ENCODE results near the gene GET4. TPM values are rescaled to one million over a fixed set of nuclear protein-coding genes. Genes with fewer than 3 reads are reported as not detected.
A peak's percentile ranks its signal among the peaks of the same experiment; 100 is the strongest.

Gene GET4
- total RNA-seq, 4 donors from 2014 or later: 18.4 to 34.8 (median 28.7) TPM

GRCh38 chr7:924541-925231 lies 48.3 kb downstream of the GET4 start:
- Histone ChIP-seq H3K4me3 (no peak overlapping the region), H3K27ac (peak overlapping the region in 2 of 4 donors; percentile 19 to 77), H3K27me3 (no peaks in the 10 kb centered on the region), H3K4me1 (peaks cover 0 to 75% (median 2%) of the 10 kb centered on the region in 3 donors), H3K9me3 (no peaks in the 10 kb centered on the region), H3K36me3 (no peaks in the 10 kb centered on the region)
- no peak for ATAC-seq
- TF ChIP-seq, protein P1, sequence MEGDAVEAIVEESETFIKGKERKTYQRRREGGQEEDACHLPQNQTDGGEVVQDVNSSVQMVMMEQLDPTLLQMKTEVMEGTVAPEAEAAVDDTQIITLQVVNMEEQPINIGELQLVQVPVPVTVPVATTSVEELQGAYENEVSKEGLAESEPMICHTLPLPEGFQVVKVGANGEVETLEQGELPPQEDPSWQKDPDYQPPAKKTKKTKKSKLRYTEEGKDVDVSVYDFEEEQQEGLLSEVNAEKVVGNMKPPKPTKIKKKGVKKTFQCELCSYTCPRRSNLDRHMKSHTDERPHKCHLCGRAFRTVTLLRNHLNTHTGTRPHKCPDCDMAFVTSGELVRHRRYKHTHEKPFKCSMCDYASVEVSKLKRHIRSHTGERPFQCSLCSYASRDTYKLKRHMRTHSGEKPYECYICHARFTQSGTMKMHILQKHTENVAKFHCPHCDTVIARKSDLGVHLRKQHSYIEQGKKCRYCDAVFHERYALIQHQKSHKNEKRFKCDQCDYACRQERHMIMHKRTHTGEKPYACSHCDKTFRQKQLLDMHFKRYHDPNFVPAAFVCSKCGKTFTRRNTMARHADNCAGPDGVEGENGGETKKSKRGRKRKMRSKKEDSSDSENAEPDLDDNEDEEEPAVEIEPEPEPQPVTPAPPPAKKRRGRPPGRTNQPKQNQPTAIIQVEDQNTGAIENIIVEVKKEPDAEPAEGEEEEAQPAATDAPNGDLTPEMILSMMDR (IDR thresholded peaks at IDR 0.05): no peak
- TF ChIP-seq POLR2AphosphoS5 (IDR thresholded peaks at IDR 0.05) (no peak), EP300 (IDR thresholded peaks at IDR 0.05) (no peak), POLR2A (IDR thresholded peaks at IDR 0.05) (no peak)
- WGBS, 2 donors (ENCODE audit: low coverage in 1 of 2): 28 to 41% methylated on average over 6 to 9 of the region's 24 CpGs

GRCh38 chr7:925601-926000 lies 49.2 kb downstream of the GET4 start:
- no peak for ATAC-seq
- 72% methylated on average over 7 of the region's 18 CpGs; no CpG with 5 or more reads in 1 of the 2 donors for WGBS, 2 donors (ENCODE audit: low coverage in 1 of 2)

GRCh38 chr7:926061-927030 lies 50.0 kb downstream of the GET4 start:
- Histone ChIP-seq H3K27me3 (no peaks in the 10 kb centered on the region), H3K27ac (peak overlapping the region in 3 of 4 donors; percentile 41 to 81 (median 77)), H3K4me3 (no peak overlapping the region), H3K9me3 (no peaks in the 10 kb centered on the region), H3K4me1 (peaks cover 0 to 75% (median 2%) of the 10 kb centered on the region in 3 donors), H3K36me3 (no peaks in the 10 kb centered on the region)
- WGBS, 2 donors (ENCODE audit: low coverage in 1 of 2): 88% methylated on average over 4 of the region's 47 CpGs; no CpG with 5 or more reads in 1 of the 2 donors
- TF ChIP-seq, protein P1 (IDR thresholded peaks at IDR 0.05): no peak
- no peak for TF ChIP-seq POLR2AphosphoS5 (IDR thresholded peaks at IDR 0.05)
- TF ChIP-seq EP300 (IDR thresholded peaks at IDR 0.05): no peak
- TF ChIP-seq POLR2A (IDR thresholded peaks at IDR 0.05): no peak
- no peak for ATAC-seq

More at GRCh38 chr7:925601-926000, 49.2 kb downstream of the GET4 start:
- Histone ChIP-seq H3K4me1 (peaks cover 0 to 75% (median 2%) of the 10 kb centered on the region in 3 donors), H3K4me3 (no peak overlapping the region), H3K27me3 (no peaks in the 10 kb centered on the region), H3K9me3 (no peaks in the 10 kb centered on the region), H3K36me3 (no peaks in the 10 kb centered on the region), H3K27ac (peak overlapping the region in 3 of 4 donors; percentile 41 to 81 (median 77))
- TF ChIP-seq POLR2A (IDR thresholded peaks at IDR 0.05): no peak
- no peak for TF ChIP-seq EP300 (IDR thresholded peaks at IDR 0.05)
- no peak for TF ChIP-seq POLR2AphosphoS5 (IDR thresholded peaks at IDR 0.05)
- TF ChIP-seq, protein P1 (IDR thresholded peaks at IDR 0.05): no peak

DNA sequence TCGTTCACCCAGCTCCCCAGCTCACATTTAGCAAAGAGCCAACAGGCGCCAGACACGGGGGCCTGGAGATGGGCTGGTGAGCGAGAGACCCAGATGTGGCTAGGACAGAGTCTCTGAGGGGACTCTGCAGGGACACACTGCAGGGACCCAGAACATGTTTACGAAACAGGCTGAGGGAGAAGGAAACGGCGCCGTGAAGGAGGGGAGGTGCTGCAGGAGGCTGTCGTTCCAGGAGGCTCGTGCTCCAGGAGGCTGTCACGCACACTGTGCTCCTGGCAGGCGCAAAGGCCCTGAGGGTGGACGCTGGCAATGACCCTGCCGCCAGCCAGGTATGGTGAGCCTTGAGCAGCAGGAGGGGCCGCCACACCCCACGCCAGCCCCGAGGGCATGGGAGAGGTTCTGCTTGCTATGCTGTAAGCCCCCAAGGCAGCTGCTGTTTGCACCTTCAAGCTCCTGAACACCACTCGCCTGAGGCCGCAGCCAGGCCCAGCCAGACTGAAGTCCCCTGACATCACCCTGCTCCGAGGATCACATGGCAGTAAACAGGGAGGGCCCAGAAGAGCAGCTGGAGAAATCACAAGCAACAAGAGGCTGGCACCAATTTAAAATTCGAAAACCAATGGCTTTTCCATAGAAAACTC lies 50.8 kb downstream of the GET4 start:
- TF ChIP-seq EP300 (IDR thresholded peaks at IDR 0.05) (no peak), POLR2A (IDR thresholded peaks at IDR 0.05) (no peak), POLR2AphosphoS5 (IDR thresholded peaks at IDR 0.05) (no peak)
- TF ChIP-seq, protein P1 (IDR thresholded peaks at IDR 0.05): no peak
- H3K4me3 ChIP-seq: no peak overlapping the region
- peak overlapping the region in 3 of 4 donors; percentile 41 to 81 (median 77) for H3K27ac ChIP-seq
- H3K4me1 ChIP-seq: peaks cover 0 to 66% (median 2%) of the 10 kb centered on the region in 3 donors
- no peaks in the 10 kb centered on the region for H3K27me3 ChIP-seq
- 64 to 100% methylated on average over 1 to 6 of the region's 21 CpGs for WGBS, 2 donors (ENCODE audit: low coverage in 1 of 2)
- ATAC-seq: no peak
- no peaks in the 10 kb centered on the region for H3K36me3 ChIP-seq
- no peaks in the 10 kb centered on the region for H3K9me3 ChIP-seq

Data from gastroesophageal sphincter (tissue), 4 donors.